Body of pancreas (tissue), 4 donors: Measurements from ENCODE around the gene ADAM15. TPM values are rescaled to one million over a fixed set of nuclear protein-coding genes. Genes with fewer than 3 reads are reported as not detected.

ENCODE experiments used
- ATAC-seq: fragments of 150-250 bp; one replicate; pipeline ENCODE4 v1.9.1; 2016
- DNase-seq, 4 donors: peaks; one replicate each; pipeline ENCODE4 v3.0.0-alpha.2; 2019
- H3K27ac ChIP-seq, 4 donors: fragments of 200-600 bp; sonication (generic); 1 replicate in 3 of 4; 2 replicates in 1 of 4; pipeline versions ENCODE4 v1.5.1 to v1.6.1; 2016 to 2019; ENCODE audit warnings: mild to moderate bottlenecking in 1 of 4, mixed read lengths in 1 of 4, moderate library complexity in 1 of 4
- H3K27me3 ChIP-seq, 2 donors: fragments of 200-600 bp; sonication (generic); one replicate each; pipeline ENCODE4 v1.6.0; 2016; ENCODE audit warnings: mild to moderate bottlenecking in 1 of 2
- H3K36me3 ChIP-seq, 2 donors: fragments of 200-600 bp; sonication (generic); replicated peaks in 1 of 2; 2 replicates each; pipeline ENCODE4 v1.5.1; 2016; ENCODE audit warnings: low read depth in 2 of 2; ENCODE audit not compliant: insufficient read depth in 1 of 2
- H3K4me1 ChIP-seq: fragments of 200-600 bp; sonication (generic); one replicate; pipeline ENCODE4 v1.6.0; 2016
- H3K4me3 ChIP-seq, 2 donors: fragments of 200-600 bp; sonication (generic); 1 replicate in 1 of 2; 2 replicates in 1 of 2; pipeline ENCODE4 v1.5.1; 2016 to 2019
- H3K9me3 ChIP-seq, 3 donors: fragments of 200-600 bp; sonication (generic); 1 replicate in 2 of 3; 2 replicates in 1 of 3; pipeline ENCODE4 v1.5.1; 2016
- CTCF ChIP-seq, 7 experiments: fragments of 450-650 bp in 4 of 7; fragments of 200-600 bp in 3 of 7; sonication (generic) in 3 of 7; IDR thresholded peaks; one replicate each; pipeline ENCODE4 v1.5.1; 2016 to 2019; ENCODE audit warnings: antibody characterized with exemption in 7 of 7
- POLR2A ChIP-seq, 3 donors: fragments of 450-650 bp; IDR thresholded peaks; one replicate each; pipeline ENCODE4 v1.6.1; 2016; ENCODE audit warnings: antibody characterized with exemption in 3 of 3, mild to moderate bottlenecking in 2 of 3
- WGBS, 2 donors: methylation state at CpG; one replicate each; pipeline ENCODE4 v1.1.5; 2017; 5-methylcytosine and 5-hydroxymethylcytosine counted together
- intact Hi-C: fragments of 100-400 bp; cut with DNase I; formaldehyde crosslinking; loops from one replicate; pipeline ENCODE4 v1.15.1; 2023
- total RNA-seq, 2 donors: library from RNA; depleted of rRNA; stranded (reverse); fragments of >200 nt; gene quantifications; one replicate each; pipeline ENCODE4 v1.1.0, GENCODE V29; 2016

Gene ADAM15
- total RNA-seq, 2 donors from 2014 or later = 37.2 to 48.5 TPM

- peaks cover 0 to 7% of the 10 kb centered on the region in 2 donors for H3K36me3 ChIP-seq
- H3K27ac ChIP-seq = peak overlapping the region in 1 of 4 donors; percentile 16
- WGBS, 2 donors = 77 to 84% methylated on average over 11 to 16 of the region's 16 CpGs
- no peak overlapping the region for H3K4me3 ChIP-seq
- H3K4me1 ChIP-seq = peaks cover 56% of the 10 kb centered on the region
- no peak for ATAC-seq
- DNase-seq = no peak
- no peaks in the 10 kb centered on the region for H3K27me3 ChIP-seq
- no peaks in the 10 kb centered on the region for H3K9me3 ChIP-seq
- intact Hi-C loops = no loop called here
- TF ChIP-seq CTCF (IDR thresholded peaks at IDR 0.05) (no peak), POLR2A (IDR thresholded peaks at IDR 0.05) (no peak)
These were observed 35.4 kb upstream of the ADAM15 start for GRCh38 chr1:155015527-155016230.

GRCh38 chr1:155016231-155016831 lies 34.8 kb upstream of the ADAM15 start:
- Histone ChIP-seq H3K27me3 (no peaks in the 10 kb centered on the region), H3K4me3 (no peak overlapping the region), H3K27ac (peak overlapping the region; percentile 56 to 72 (median 68)), H3K4me1 (peaks cover 49% of the 10 kb centered on the region), H3K36me3 (peaks cover 0 to 7% of the 10 kb centered on the region in 2 donors), H3K9me3 (no peaks in the 10 kb centered on the region)
- no peak for TF ChIP-seq CTCF (IDR thresholded peaks at IDR 0.05)
- TF ChIP-seq POLR2A (IDR thresholded peaks at IDR 0.05) = no peak
- WGBS, 2 donors = 63 to 71% methylated on average over 6 to 25 of the region's 26 CpGs
- ATAC-seq (no peak), DNase-seq (no peak)
- intact Hi-C loops = no loop called here

GRCh38 chr1:155017041-155017945 lies 33.8 kb upstream of the ADAM15 start:
- intact Hi-C loops = no loop called here
- ATAC-seq (peak; percentile 89), DNase-seq (peak; percentile 89 to 93 (median 90))
- H3K36me3 ChIP-seq = peaks cover 0 to 7% of the 10 kb centered on the region in 2 donors
- no peak overlapping the region for H3K4me3 ChIP-seq
- H3K27ac ChIP-seq = peak overlapping the region; percentile 56 to 72 (median 68)
- TF ChIP-seq CTCF (IDR thresholded peaks at IDR 0.05) (peak; percentile 97 to 100 (median 100)), POLR2A (IDR thresholded peaks at IDR 0.05) (peak; percentile 14 to 32 (median 27))
- no peaks in the 10 kb centered on the region for H3K9me3 ChIP-seq
- peaks cover 40% of the 10 kb centered on the region for H3K4me1 ChIP-seq
- no peaks in the 10 kb centered on the region for H3K27me3 ChIP-seq
- WGBS, 2 donors = 5 to 7% methylated on average over 30 to 44 of the region's 49 CpGs

- 48 to 54% methylated on average over 6 of the region's 6 CpGs for WGBS, 2 donors
- Histone ChIP-seq H3K36me3 (peaks cover 0 to 7% of the 10 kb centered on the region in 2 donors), H3K27me3 (no peaks in the 10 kb centered on the region), H3K4me1 (peaks cover 37% of the 10 kb centered on the region), H3K4me3 (no peak overlapping the region), H3K27ac (peak overlapping the region; percentile 56 to 72 (median 68)), H3K9me3 (no peaks in the 10 kb centered on the region)
- TF ChIP-seq CTCF (IDR thresholded peaks at IDR 0.05) = no peak
- TF ChIP-seq POLR2A (IDR thresholded peaks at IDR 0.05) = peak in 1 of 3 donors; percentile 4
- intact Hi-C loops = no loop called here
- DNase-seq (peak in 1 of 4 donors; percentile 26), ATAC-seq (no peak)
These were observed 33.2 kb upstream of the ADAM15 start for GRCh38 chr1:155017946-155018316.
